Keratinocyte (primary cell): ENCODE measurements around the gene PTPN5.

Experiments used
- EZH2 ChIP-seq: IDR thresholded peaks from one replicate; pipeline ENCODE4 v1.6.1; 2012; ENCODE audit warnings: inconsistent platforms, mild to moderate bottlenecking, low read length, moderate library complexity
- TF ChIP-seq, protein P1 (sequence below), 3 experiments: IDR thresholded peaks in 1 of 3; conservative IDR thresholded peaks in 1 of 3; optimal IDR thresholded peaks in 1 of 3; 2 replicates in 2 of 3; 3 replicates in 1 of 3; pipeline versions ENCODE3 to v1.5.1; 2011; ENCODE audit warnings: low read length in 3 of 3, mild to moderate bottlenecking in 3 of 3, moderate library complexity in 2 of 3, control low read depth in 1 of 3, inconsistent platforms in 1 of 3; ENCODE audit not compliant: insufficient read depth in 2 of 3; ENCODE audit errors: extremely low read depth in 1 of 3

DNA sequence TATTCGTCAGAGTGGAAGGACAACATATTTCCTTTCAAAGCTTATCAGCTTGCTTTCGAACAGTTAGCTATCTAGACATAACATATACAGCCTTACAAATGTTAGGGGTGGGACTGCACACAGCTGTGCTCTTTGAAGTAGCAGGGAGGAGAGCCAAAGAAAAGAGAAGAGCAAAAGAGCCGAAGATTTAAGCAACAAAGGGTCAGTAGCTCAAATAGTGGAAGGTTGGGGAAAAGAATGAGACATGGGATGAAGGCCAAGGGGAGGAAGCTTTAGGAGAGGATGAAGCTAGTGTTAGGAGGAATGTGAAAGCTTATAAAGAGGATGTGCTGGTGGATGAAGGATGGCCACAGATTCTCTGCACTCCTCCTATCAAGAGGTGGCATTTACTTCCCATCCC lies 33.8 kb downstream of the PTPN5 start:
- TF ChIP-seq, protein P1, sequence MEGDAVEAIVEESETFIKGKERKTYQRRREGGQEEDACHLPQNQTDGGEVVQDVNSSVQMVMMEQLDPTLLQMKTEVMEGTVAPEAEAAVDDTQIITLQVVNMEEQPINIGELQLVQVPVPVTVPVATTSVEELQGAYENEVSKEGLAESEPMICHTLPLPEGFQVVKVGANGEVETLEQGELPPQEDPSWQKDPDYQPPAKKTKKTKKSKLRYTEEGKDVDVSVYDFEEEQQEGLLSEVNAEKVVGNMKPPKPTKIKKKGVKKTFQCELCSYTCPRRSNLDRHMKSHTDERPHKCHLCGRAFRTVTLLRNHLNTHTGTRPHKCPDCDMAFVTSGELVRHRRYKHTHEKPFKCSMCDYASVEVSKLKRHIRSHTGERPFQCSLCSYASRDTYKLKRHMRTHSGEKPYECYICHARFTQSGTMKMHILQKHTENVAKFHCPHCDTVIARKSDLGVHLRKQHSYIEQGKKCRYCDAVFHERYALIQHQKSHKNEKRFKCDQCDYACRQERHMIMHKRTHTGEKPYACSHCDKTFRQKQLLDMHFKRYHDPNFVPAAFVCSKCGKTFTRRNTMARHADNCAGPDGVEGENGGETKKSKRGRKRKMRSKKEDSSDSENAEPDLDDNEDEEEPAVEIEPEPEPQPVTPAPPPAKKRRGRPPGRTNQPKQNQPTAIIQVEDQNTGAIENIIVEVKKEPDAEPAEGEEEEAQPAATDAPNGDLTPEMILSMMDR (optimal IDR thresholded peaks at IDR 0.05 in 1 of 3, IDR thresholded peaks at IDR 0.05 in 1 of 3, conservative IDR thresholded peaks at IDR 0.05 in 1 of 3; ENCODE audit: extremely low read depth in 1 of 3, insufficient read depth in 2 of 3, low read length in 3 of 3) = no peak
- no peak for TF ChIP-seq EZH2
